ENCODE data around the gene SLC43A2.
A peak's percentile ranks its signal among the peaks of the same experiment; 100 is the strongest.

SLC43A2 gene

DNA sequence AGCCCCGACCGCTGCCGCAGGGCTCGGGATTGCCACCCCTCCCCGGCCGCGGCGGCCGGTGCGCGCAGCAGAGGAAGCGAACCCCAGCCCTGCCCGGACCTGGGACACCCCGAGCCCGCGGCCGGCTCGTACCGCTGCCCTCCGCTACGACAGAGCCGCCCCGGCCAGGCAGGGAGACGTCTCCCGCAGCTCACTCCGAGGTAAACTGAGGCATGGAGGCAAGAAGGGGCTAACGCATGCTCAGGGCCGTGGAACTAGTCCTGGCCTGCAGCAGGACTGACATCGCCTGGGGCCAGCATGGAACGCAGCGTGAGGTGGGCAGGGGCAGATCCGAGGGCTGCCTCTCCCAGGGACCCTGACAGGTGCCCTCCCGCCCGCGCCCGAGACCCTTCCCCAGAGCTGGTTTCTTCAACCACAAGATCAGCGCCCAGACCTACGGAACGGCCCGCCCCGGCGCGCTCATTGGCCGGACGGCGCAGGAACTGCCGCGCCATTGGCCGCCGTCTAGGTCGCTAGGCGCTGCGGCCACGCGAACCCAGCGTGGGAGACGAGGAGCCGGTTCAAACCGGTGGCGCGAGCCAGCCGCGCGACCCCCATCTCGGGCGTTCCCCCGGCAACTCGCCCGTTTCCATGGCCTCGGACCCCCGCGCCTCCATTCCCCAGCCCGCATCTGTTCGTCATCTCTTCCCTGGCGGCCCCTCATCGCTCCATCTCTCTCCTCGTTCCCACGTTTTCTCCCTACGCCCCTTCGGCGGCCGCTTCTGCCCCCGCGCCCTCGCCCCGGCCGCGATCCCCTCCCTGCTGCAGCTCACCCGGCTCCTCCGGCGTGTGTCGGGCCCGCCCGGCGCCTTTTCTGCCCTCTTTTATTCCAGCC is at the start of gene SLC43A2:
Gene SLC43A2, minus strand, starts transcription at position 853 of the 874 bp plus-strand sequence. CDS start 960 bp downstream, outside the sequence.
- peak within 1 kb of the TSS; percentile 66 for H3K4me3 ChIP-seq (ENCODE audit: low read depth, low read length)
- ChIA-PET POLR2A (interaction anchor here (0.6 to 3.2 kb wide), 15 partner anchors 11 to 369 kb away, joined by 3 to 20 read pairs (median 4); partner anchors contain the start of genes INPP5K, PITPNA and RILP), CTCF (interaction anchor here (0.6 to 2.8 kb wide), 8 partner anchors 9 to 56 kb away, joined by 3 to 44 read pairs (median 4); partner anchors contain the start of gene SCARF1)
- H3K36me3 ChIP-seq (ENCODE audit: control insufficient read depth in 2 of 2, insufficient read depth in 1 of 2, low read length in 2 of 2) = no peaks in the 10 kb centered on the region
- H3K9me3 ChIP-seq (ENCODE audit: control insufficient read depth, insufficient read depth, low read depth, low read length) = no peaks in the 10 kb centered on the region
- H3K4me1 ChIP-seq (ENCODE audit: control insufficient read depth, insufficient read depth, low read length) = no peaks in the 10 kb centered on the region; the same call in 1 of the 2 replicates
- H3K27ac ChIP-seq (ENCODE audit: extremely low read depth, low read depth, low read length) = peak within 1 kb of the TSS; percentile 84; the same call in 1 of the 2 replicates
- peak; percentile 55 for TF ChIP-seq SP3 (tag by site-specific recombination; IDR thresholded peaks at IDR 0.05)
- TF ChIP-seq, protein P1, sequence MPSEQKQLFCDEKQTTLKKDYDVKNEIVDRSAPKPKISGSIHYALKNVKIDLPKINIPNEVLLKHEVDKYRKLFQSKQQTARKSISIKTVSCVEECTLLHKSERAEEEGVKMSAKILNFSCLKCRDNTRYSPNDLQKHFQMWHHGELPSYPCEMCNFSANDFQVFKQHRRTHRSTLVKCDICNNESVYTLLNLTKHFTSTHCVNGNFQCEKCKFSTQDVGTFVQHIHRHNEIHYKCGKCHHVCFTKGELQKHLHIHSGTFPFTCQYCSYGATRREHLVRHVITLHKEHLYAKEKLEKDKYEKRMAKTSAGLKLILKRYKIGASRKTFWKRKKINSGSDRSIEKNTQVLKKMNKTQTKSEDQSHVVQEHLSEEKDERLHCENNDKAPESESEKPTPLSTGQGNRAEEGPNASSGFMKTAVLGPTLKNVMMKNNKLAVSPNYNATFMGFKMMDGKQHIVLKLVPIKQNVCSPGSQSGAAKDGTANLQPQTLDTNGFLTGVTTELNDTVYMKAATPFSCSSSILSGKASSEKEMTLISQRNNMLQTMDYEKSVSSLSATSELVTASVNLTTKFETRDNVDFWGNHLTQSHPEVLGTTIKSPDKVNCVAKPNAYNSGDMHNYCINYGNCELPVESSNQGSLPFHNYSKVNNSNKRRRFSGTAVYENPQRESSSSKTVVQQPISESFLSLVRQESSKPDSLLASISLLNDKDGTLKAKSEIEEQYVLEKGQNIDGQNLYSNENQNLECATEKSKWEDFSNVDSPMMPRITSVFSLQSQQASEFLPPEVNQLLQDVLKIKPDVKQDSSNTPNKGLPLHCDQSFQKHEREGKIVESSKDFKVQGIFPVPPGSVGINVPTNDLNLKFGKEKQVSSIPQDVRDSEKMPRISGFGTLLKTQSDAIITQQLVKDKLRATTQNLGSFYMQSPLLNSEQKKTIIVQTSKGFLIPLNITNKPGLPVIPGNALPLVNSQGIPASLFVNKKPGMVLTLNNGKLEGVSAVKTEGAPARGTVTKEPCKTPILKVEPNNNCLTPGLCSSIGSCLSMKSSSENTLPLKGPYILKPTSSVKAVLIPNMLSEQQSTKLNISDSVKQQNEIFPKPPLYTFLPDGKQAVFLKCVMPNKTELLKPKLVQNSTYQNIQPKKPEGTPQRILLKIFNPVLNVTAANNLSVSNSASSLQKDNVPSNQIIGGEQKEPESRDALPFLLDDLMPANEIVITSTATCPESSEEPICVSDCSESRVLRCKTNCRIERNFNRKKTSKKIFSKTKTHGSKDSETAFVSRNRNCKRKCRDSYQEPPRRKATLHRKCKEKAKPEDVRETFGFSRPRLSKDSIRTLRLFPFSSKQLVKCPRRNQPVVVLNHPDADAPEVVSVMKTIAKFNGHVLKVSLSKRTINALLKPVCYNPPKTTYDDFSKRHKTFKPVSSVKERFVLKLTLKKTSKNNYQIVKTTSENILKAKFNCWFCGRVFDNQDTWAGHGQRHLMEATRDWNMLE (tag by site-specific recombination; conservative IDR thresholded peaks at IDR 0.05; ENCODE audit: low read depth) = no peak
- peak; percentile 95 for TF ChIP-seq ZNF324 (tag by site-specific recombination; IDR thresholded peaks at IDR 0.05)
- no peak for TF ChIP-seq ZBTB1 (tag by site-specific recombination; IDR thresholded peaks at IDR 0.05)
- TF ChIP-seq ZNF335 (tag by site-specific recombination; conservative IDR thresholded peaks at IDR 0.05) = peak; percentile 94
- TF ChIP-seq, protein P2, sequence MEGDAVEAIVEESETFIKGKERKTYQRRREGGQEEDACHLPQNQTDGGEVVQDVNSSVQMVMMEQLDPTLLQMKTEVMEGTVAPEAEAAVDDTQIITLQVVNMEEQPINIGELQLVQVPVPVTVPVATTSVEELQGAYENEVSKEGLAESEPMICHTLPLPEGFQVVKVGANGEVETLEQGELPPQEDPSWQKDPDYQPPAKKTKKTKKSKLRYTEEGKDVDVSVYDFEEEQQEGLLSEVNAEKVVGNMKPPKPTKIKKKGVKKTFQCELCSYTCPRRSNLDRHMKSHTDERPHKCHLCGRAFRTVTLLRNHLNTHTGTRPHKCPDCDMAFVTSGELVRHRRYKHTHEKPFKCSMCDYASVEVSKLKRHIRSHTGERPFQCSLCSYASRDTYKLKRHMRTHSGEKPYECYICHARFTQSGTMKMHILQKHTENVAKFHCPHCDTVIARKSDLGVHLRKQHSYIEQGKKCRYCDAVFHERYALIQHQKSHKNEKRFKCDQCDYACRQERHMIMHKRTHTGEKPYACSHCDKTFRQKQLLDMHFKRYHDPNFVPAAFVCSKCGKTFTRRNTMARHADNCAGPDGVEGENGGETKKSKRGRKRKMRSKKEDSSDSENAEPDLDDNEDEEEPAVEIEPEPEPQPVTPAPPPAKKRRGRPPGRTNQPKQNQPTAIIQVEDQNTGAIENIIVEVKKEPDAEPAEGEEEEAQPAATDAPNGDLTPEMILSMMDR (tag by site-specific recombination; IDR thresholded peaks at IDR 0.05) = no peak
- TF ChIP-seq ZNF10 (tag by site-specific recombination; IDR thresholded peaks at IDR 0.05) = peak; percentile 7; the same call in 1 of the 2 replicates
- TF ChIP-seq ZNF16 (tag by site-specific recombination; IDR thresholded peaks at IDR 0.05; ENCODE audit: low read depth) = no peak
- TF ChIP-seq ZNF24 (tag by site-specific recombination; IDR thresholded peaks at IDR 0.05) = 0 out of 2 replicates have a peak, but pooled peaks have one; percentile 41
- TF ChIP-seq ZNF660 (tag by site-specific recombination; IDR thresholded peaks at IDR 0.05) = no peak
- TF ChIP-seq GLI4 (tag by site-specific recombination; IDR thresholded peaks at IDR 0.05) = peak; percentile 68; the same call in 1 of the 2 replicates
- no peak for TF ChIP-seq ZNF37A (tag by site-specific recombination; IDR thresholded peaks at IDR 0.05)
- TF ChIP-seq, protein P3, sequence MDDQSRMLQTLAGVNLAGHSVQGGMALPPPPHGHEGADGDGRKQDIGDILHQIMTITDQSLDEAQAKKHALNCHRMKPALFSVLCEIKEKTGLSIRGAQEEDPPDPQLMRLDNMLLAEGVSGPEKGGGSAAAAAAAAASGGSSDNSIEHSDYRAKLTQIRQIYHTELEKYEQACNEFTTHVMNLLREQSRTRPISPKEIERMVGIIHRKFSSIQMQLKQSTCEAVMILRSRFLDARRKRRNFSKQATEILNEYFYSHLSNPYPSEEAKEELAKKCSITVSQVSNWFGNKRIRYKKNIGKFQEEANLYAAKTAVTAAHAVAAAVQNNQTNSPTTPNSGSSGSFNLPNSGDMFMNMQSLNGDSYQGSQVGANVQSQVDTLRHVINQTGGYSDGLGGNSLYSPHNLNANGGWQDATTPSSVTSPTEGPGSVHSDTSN (CRISPR knock-in tag; IDR thresholded peaks at IDR 0.05) = no peak
- TF ChIP-seq ZNF19 (tag by site-specific recombination; IDR thresholded peaks at IDR 0.05; ENCODE audit: low read depth) = no peak
- TF ChIP-seq ZNF211 (tag by site-specific recombination; IDR thresholded peaks at IDR 0.05; ENCODE audit: low read depth) = no peak
- peak; percentile 59 for TF ChIP-seq ZNF394 (tag by site-specific recombination; IDR thresholded peaks at IDR 0.05; ENCODE audit: borderline replicate concordance)
- TF ChIP-seq ZNF621 (tag by site-specific recombination; IDR thresholded peaks at IDR 0.05) = no peak
- no peak for TF ChIP-seq ZNF544 (tag by site-specific recombination; IDR thresholded peaks at IDR 0.05)
- TF ChIP-seq, protein P4, sequence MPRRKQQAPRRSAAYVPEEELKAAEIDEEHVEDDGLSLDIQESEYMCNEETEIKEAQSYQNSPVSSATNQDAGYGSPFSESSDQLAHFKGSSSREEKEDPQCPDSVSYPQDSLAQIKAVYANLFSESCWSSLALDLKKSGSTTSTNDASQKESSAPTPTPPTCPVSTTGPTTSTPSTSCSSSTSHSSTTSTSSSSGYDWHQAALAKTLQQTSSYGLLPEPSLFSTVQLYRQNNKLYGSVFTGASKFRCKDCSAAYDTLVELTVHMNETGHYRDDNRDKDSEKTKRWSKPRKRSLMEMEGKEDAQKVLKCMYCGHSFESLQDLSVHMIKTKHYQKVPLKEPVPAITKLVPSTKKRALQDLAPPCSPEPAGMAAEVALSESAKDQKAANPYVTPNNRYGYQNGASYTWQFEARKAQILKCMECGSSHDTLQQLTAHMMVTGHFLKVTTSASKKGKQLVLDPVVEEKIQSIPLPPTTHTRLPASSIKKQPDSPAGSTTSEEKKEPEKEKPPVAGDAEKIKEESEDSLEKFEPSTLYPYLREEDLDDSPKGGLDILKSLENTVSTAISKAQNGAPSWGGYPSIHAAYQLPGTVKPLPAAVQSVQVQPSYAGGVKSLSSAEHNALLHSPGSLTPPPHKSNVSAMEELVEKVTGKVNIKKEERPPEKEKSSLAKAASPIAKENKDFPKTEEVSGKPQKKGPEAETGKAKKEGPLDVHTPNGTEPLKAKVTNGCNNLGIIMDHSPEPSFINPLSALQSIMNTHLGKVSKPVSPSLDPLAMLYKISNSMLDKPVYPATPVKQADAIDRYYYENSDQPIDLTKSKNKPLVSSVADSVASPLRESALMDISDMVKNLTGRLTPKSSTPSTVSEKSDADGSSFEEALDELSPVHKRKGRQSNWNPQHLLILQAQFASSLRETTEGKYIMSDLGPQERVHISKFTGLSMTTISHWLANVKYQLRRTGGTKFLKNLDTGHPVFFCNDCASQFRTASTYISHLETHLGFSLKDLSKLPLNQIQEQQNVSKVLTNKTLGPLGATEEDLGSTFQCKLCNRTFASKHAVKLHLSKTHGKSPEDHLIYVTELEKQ (tag by site-specific recombination; IDR thresholded peaks at IDR 0.05; ENCODE audit: borderline replicate concordance) = no peak
- TF ChIP-seq ZNF664 (tag by site-specific recombination; IDR thresholded peaks at IDR 0.05) = no peak
- TF ChIP-seq ZNF529 (tag by site-specific recombination; IDR thresholded peaks at IDR 0.05; ENCODE audit: insufficient replicate concordance) = no peak
- TF ChIP-seq, protein P5, sequence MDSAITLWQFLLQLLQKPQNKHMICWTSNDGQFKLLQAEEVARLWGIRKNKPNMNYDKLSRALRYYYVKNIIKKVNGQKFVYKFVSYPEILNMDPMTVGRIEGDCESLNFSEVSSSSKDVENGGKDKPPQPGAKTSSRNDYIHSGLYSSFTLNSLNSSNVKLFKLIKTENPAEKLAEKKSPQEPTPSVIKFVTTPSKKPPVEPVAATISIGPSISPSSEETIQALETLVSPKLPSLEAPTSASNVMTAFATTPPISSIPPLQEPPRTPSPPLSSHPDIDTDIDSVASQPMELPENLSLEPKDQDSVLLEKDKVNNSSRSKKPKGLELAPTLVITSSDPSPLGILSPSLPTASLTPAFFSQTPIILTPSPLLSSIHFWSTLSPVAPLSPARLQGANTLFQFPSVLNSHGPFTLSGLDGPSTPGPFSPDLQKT (IDR thresholded peaks at IDR 0.05; ENCODE audit: borderline replicate concordance, low read depth, low read length) = no peak
- TF ChIP-seq ZNF302 (tag by site-specific recombination; IDR thresholded peaks at IDR 0.05; ENCODE audit: low read depth) = no peak
